DOHH2 (cell line): ENCODE results near the gene VAV2.

Experiments
- CTCF ChIP-seq: fragments of 200-600 bp; sonication (generic); IDR thresholded peaks from one replicate; pipeline ENCODE4 v1.5.1; 2014; ENCODE audit warnings: antibody characterized with exemption, mild to moderate bottlenecking, low read depth, low read length; ENCODE audit not compliant: poor library complexity, severe bottlenecking
- EZH2phosphoT487 ChIP-seq: fragments of 200-600 bp; sonication (generic); IDR thresholded peaks from 2 replicates; pipeline ENCODE4 v1.6.1; 2017; ENCODE audit warnings: borderline replicate concordance, mild to moderate bottlenecking, antibody characterized with exemption, low read length, moderate library complexity, mixed read lengths

GRCh38 chr9:133774799-133775198 is 217.3 kb downstream of the VAV2 start:
- TF ChIP-seq CTCF, result no peak
- no peak for TF ChIP-seq EZH2phosphoT487
